ENCODE results near the gene ZNF436. TPM values are rescaled to one million over a fixed set of nuclear protein-coding genes. Genes with fewer than 3 reads are reported as not detected.
A peak's percentile ranks its signal among the peaks of the same experiment; 100 is the strongest.
"Not testable (repeated sequence)": the region's sequence is repeated elsewhere in the genome, so short reads cannot be mapped to it uniquely, and the experiment has no call there.

The ZNF436 gene
- total RNA-seq, 4 donors from 2014 or later, result 12.1 to 88.8 (median 21.6) TPM

- H3K4me1 ChIP-seq, result no peaks in the 10 kb centered on the region
- intact Hi-C loops (cut with DNase I; ENCODE audit: low total_unique reads), result no loop called here
- TF ChIP-seq POLR2A (IDR thresholded peaks at IDR 0.05) (no peak), CTCF (IDR thresholded peaks at IDR 0.05) (no peak)
- no peaks in the 10 kb centered on the region for H3K36me3 ChIP-seq
- H3K4me3 ChIP-seq, result no peak overlapping the region
- H3K9me3 ChIP-seq, result no peaks in the 10 kb centered on the region
- H3K27ac ChIP-seq, result peak overlapping the region; percentile 72 to 83
- DNase-seq, result peak; percentile 77 to 80
- H3K27me3 ChIP-seq, result no peaks in the 10 kb centered on the region
Measured at GRCh38 chr1:23376890-23377811, 7.5 kb upstream of the ZNF436 start.

- H3K4me3 ChIP-seq; H3K9me3 ChIP-seq; H3K4me1 ChIP-seq; H3K27me3 ChIP-seq; H3K36me3 ChIP-seq; H3K27ac ChIP-seq; intact Hi-C loops (cut with DNase I; ENCODE audit: low total_unique reads); DNase-seq: not testable (repeated sequence)
Measured at GRCh38 chr1:23374079-23374735, 4.6 kb upstream of the ZNF436 start.

- H3K9me3 ChIP-seq, result no peaks in the 10 kb centered on the region
- no peaks in the 10 kb centered on the region for H3K36me3 ChIP-seq
- no peak for TF ChIP-seq CTCF (IDR thresholded peaks at IDR 0.05)
- no peak overlapping the region for H3K4me3 ChIP-seq
- intact Hi-C loops (cut with DNase I; ENCODE audit: low total_unique reads), result no loop called here
- H3K27ac ChIP-seq, result peak overlapping the region; percentile 3 to 98
- no peaks in the 10 kb centered on the region for H3K27me3 ChIP-seq
- peaks cover 0 to 8% of the 10 kb centered on the region in 2 donors for H3K4me1 ChIP-seq
- DNase-seq, result no peak
Measured at GRCh38 chr1:23371987-23372880, 2.6 kb upstream of the ZNF436 start.

GRCh38 chr1:23370709-23371584 is 1.3 kb upstream of the ZNF436 start:
- Histone ChIP-seq H3K27me3 (no peaks in the 10 kb centered on the region), H3K4me3 (peak overlapping the region in 1 of 2 donors; percentile 85), H3K9me3 (no peaks in the 10 kb centered on the region), H3K4me1 (peaks cover 4 to 8% of the 10 kb centered on the region in 2 donors), H3K36me3 (no peaks in the 10 kb centered on the region), H3K27ac (peak overlapping the region; percentile 98)
- DNase-seq, result no peak
- TF ChIP-seq POLR2A (IDR thresholded peaks at IDR 0.05), result no peak
- TF ChIP-seq CTCF (IDR thresholded peaks at IDR 0.05), result no peak
- intact Hi-C loops (cut with DNase I; ENCODE audit: low total_unique reads), result no loop called here

- H3K4me3 ChIP-seq, result peak overlapping the region in 1 of 2 donors; percentile 85
- H3K4me1 ChIP-seq, result peaks cover 4 to 8% of the 10 kb centered on the region in 2 donors
- no peak for TF ChIP-seq POLR2A (IDR thresholded peaks at IDR 0.05)
- TF ChIP-seq CTCF (IDR thresholded peaks at IDR 0.05), result no peak
- no peaks in the 10 kb centered on the region for H3K36me3 ChIP-seq
- peak overlapping the region; percentile 98 for H3K27ac ChIP-seq
- H3K9me3 ChIP-seq, result no peaks in the 10 kb centered on the region
- no peaks in the 10 kb centered on the region for H3K27me3 ChIP-seq
- intact Hi-C loops (cut with DNase I; ENCODE audit: low total_unique reads), result no loop called here
- no peak for DNase-seq
Measured at GRCh38 chr1:23370330-23370708, 683 bp upstream of the ZNF436 start.
